ENCODE data around the gene CRYAA. TPM values are rescaled to one million over a fixed set of nuclear protein-coding genes. Genes with fewer than 3 reads are reported as not detected.
A peak's percentile ranks its signal among the peaks of the same experiment; 100 is the strongest.
"Not testable (repeated sequence)": the region's sequence is repeated elsewhere in the genome, so short reads cannot be mapped to it uniquely, and the experiment has no call there.

Gene CRYAA
- total RNA-seq (not detected), polyA plus RNA-seq (not detected)
- long read RNA-seq, donor 1, result 0 reads
- long read RNA-seq, donor 2, result 0 reads
- long read RNA-seq, donor 3, result 0 reads
- long read RNA-seq, donor 4, result 0 reads
- long read RNA-seq, donor 5, result 0 reads
- long read RNA-seq, donor 6, result 0 reads
- long read RNA-seq, donor 7, result 0 reads
- long read RNA-seq, donor 8, result 0 reads
- long read RNA-seq, donor 9, result 0 reads
- long read RNA-seq, donor 10, result 0 reads

GRCh38 chr21:43168708-43169107, at the start of gene CRYAA:
TSS of gene CRYAA (plus strand) at chr21:43169008. CDS start at chr21:43169100, 92 bp downstream.
- H3K27me3 ChIP-seq; H3K27ac ChIP-seq; H3K9me3 ChIP-seq (replicated peaks in 1 of 3); DNase-seq; H3K4me1 ChIP-seq (replicated peaks in 1 of 2); intact Hi-C loops (cut with DNase I); H3K4me3 ChIP-seq; H3K36me3 ChIP-seq (replicated peaks in 1 of 2): not testable (repeated sequence)
- 100% methylated on average over 2 of the region's 16 CpGs; no CpG with 5 or more reads in 3 of the 4 donors for WGBS, 4 donors

- intact Hi-C loops (cut with DNase I); DNase-seq; H3K27me3 ChIP-seq; H3K36me3 ChIP-seq (replicated peaks in 1 of 2); H3K4me1 ChIP-seq (replicated peaks in 1 of 2); H3K4me3 ChIP-seq; H3K9me3 ChIP-seq (replicated peaks in 1 of 3); H3K27ac ChIP-seq: not testable (repeated sequence)
- WGBS, 4 donors, result no CpG with 5 or more reads among the region's 7 CpGs
Measured at GRCh38 chr21:43130094-43130493, 38.7 kb upstream of the CRYAA start.

- H3K36me3 ChIP-seq (replicated peaks in 1 of 2); H3K27ac ChIP-seq; H3K4me1 ChIP-seq (replicated peaks in 1 of 2); H3K9me3 ChIP-seq (replicated peaks in 1 of 3); H3K4me3 ChIP-seq; intact Hi-C loops (cut with DNase I); H3K27me3 ChIP-seq; DNase-seq: not testable (repeated sequence)
- WGBS, 4 donors, result no CpG with 5 or more reads among the region's 10 CpGs
Measured at GRCh38 chr21:43134520-43134919, 34.3 kb upstream of the CRYAA start.

- H3K27me3 ChIP-seq; H3K27ac ChIP-seq; H3K4me1 ChIP-seq (replicated peaks in 1 of 2); H3K4me3 ChIP-seq; H3K36me3 ChIP-seq (replicated peaks in 1 of 2); H3K9me3 ChIP-seq (replicated peaks in 1 of 3); intact Hi-C loops (cut with DNase I): not testable (repeated sequence)
- peak in 3 of 7 donors; percentile 11 to 50 (median 27) for DNase-seq
- 0% methylated on average over 2 of the region's 8 CpGs; no CpG with 5 or more reads in 2 of the 4 donors for WGBS, 4 donors
Measured at GRCh38 chr21:43138944-43139343, 29.9 kb upstream of the CRYAA start.

- WGBS, 4 donors, result 78% methylated on average over 1 of the region's 17 CpGs; no CpG with 5 or more reads in 3 of the 4 donors
- H3K36me3 ChIP-seq (replicated peaks in 1 of 2); H3K27ac ChIP-seq; H3K4me1 ChIP-seq (replicated peaks in 1 of 2); H3K9me3 ChIP-seq (replicated peaks in 1 of 3); H3K27me3 ChIP-seq; H3K4me3 ChIP-seq; intact Hi-C loops (cut with DNase I); DNase-seq: not testable (repeated sequence)
Measured at GRCh38 chr21:43141407-43141806, 27.4 kb upstream of the CRYAA start.

- H3K9me3 ChIP-seq (replicated peaks in 1 of 3); DNase-seq; H3K4me1 ChIP-seq (replicated peaks in 1 of 2); H3K4me3 ChIP-seq; H3K36me3 ChIP-seq (replicated peaks in 1 of 2); H3K27me3 ChIP-seq; H3K27ac ChIP-seq; intact Hi-C loops (cut with DNase I): not testable (repeated sequence)
- WGBS, 4 donors, result no CpG with 5 or more reads among the region's 12 CpGs
Measured at GRCh38 chr21:43146637-43147036, 22.2 kb upstream of the CRYAA start.

GRCh38 chr21:43147999-43148398, 20.8 kb upstream of the CRYAA start:
- WGBS, 4 donors, result no CpG with 5 or more reads among the region's 7 CpGs
- intact Hi-C loops (cut with DNase I), result not testable (repeated sequence)

GRCh38 chr21:43149344-43149743, 19.5 kb upstream of the CRYAA start:
- H3K27ac ChIP-seq; DNase-seq; H3K36me3 ChIP-seq (replicated peaks in 1 of 2); intact Hi-C loops (cut with DNase I); H3K4me3 ChIP-seq; H3K9me3 ChIP-seq (replicated peaks in 1 of 3); H3K4me1 ChIP-seq (replicated peaks in 1 of 2); H3K27me3 ChIP-seq: not testable (repeated sequence)
- no CpG with 5 or more reads among the region's 11 CpGs for WGBS, 4 donors

More at GRCh38 chr21:43147999-43148398, 20.8 kb upstream of the CRYAA start:
- not testable (repeated sequence) for H3K27ac ChIP-seq; H3K4me1 ChIP-seq (replicated peaks in 1 of 2); DNase-seq; H3K4me3 ChIP-seq; H3K27me3 ChIP-seq; H3K9me3 ChIP-seq (replicated peaks in 1 of 3); H3K36me3 ChIP-seq (replicated peaks in 1 of 2)

GRCh38 chr21:43153601-43154000, 15.2 kb upstream of the CRYAA start:
- DNase-seq; H3K9me3 ChIP-seq (replicated peaks in 1 of 3); H3K27ac ChIP-seq; H3K27me3 ChIP-seq; H3K36me3 ChIP-seq (replicated peaks in 1 of 2); H3K4me1 ChIP-seq (replicated peaks in 1 of 2); H3K4me3 ChIP-seq; intact Hi-C loops (cut with DNase I): not testable (repeated sequence)
- no CpG with 5 or more reads among the region's 33 CpGs for WGBS, 4 donors

GRCh38 chr21:43159279-43160175, 9.3 kb upstream of the CRYAA start:
- H3K4me1 ChIP-seq (replicated peaks in 1 of 2); H3K9me3 ChIP-seq (replicated peaks in 1 of 3); H3K4me3 ChIP-seq; DNase-seq; H3K27ac ChIP-seq; H3K27me3 ChIP-seq; intact Hi-C loops (cut with DNase I); H3K36me3 ChIP-seq (replicated peaks in 1 of 2): not testable (repeated sequence)
- 80% methylated on average over 1 of the region's 31 CpGs; no CpG with 5 or more reads in 3 of the 4 donors for WGBS, 4 donors

Measured in adrenal gland (tissue), 19 donors.